ENCODE measurements around the gene DTL.

Gene DTL

GRCh38 chr1:212062832-212063438, 27.4 kb downstream of the DTL start:
- no peaks in the 10 kb centered on the region for H3K9me3 Mint-ChIP-seq (ENCODE audit: low read depth)
- no peaks in the 10 kb centered on the region for H3K4me1 Mint-ChIP-seq (ENCODE audit: low read depth)
- H3K4me3 Mint-ChIP-seq: no peak overlapping the region
- no peak overlapping the region for H3K27ac Mint-ChIP-seq
- H3K36me3 Mint-ChIP-seq: peaks cover 7% of the 10 kb centered on the region
- no peaks in the 10 kb centered on the region for H3K27me3 Mint-ChIP-seq

DNA sequence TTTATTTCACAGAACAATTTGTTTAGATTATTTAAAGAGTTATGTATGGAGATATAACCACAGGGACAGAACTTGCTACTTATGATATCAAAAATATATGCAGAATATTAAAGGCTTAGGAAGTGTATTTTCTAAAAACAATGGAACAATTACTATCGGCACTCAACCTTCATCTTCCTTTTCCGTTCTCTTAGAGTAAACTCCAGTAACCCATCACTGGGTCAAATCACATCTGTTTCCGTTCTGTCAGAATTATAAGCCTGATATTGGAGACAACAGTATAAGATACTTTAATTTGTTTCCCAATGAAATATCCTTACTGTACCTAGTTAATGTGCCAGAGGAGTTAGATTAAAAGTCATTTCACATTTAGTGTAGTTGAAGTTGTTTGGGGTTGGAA, 32.2 kb downstream of the DTL start:
- peaks cover 2% of the 10 kb centered on the region for H3K4me1 Mint-ChIP-seq (ENCODE audit: low read depth)
- no peaks in the 10 kb centered on the region for H3K27me3 Mint-ChIP-seq
- H3K9me3 Mint-ChIP-seq (ENCODE audit: low read depth): no peaks in the 10 kb centered on the region
- H3K27ac Mint-ChIP-seq: no peak overlapping the region
- no peak overlapping the region for H3K4me3 Mint-ChIP-seq
- H3K36me3 Mint-ChIP-seq: peaks cover 7% of the 10 kb centered on the region

DNA sequence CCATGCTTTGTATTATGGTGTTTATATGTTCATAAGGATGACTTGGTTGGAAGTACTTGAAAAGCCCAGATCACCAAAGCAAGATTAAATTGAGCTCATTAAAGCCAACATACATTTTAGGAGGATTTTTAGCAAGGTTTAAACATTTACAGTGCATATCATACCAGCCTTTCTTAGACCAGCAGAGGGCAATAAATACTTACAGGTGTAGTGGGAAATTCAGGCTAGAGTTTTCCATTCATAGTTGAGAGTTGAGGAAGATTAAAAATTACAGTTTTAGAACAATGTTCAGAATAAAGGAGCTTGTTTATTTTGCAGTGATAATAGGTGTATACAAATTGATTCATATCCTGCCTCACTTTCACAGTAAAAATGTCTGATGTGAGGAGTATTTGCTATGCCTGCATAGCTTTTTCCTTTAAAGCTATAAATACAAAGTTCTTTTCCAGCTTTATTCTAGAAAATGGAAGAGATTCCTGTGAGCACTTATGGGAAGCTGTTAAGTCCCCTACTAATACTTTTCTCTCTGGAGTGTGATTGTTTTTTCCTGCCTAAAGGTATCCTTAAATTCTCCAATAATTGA, 35.3 kb downstream of the DTL start:
- H3K9me3 Mint-ChIP-seq (ENCODE audit: low read depth): no peaks in the 10 kb centered on the region

DNA sequence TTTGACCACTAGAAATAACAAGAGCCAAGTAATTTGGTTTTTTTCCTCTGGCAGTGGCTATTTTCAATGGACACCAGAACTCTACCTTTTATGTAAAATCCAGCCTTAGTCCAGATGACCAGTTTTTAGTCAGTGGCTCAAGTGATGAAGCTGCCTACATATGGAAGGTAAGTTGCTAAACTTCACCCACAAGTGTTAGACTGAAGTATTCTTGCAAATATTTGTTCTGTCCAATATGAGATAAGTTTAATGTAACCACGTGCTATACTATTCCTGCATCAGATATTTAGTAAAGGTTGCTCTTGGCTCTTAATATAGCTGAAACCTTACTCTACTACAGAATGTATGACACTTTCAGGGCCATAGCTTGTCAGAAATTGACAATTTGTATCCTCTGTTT, 36.5 kb downstream of the DTL start:
- Mint-ChIP-seq H3K36me3 (peaks cover 11% of the 10 kb centered on the region), H3K27me3 (no peaks in the 10 kb centered on the region), H3K27ac (no peak overlapping the region), H3K4me1 (ENCODE audit: low read depth) (peaks cover 2% of the 10 kb centered on the region), H3K9me3 (ENCODE audit: low read depth) (no peaks in the 10 kb centered on the region), H3K4me3 (no peak overlapping the region)

More for the DNA sequence above, 35.3 kb downstream of the DTL start:
- peaks cover 2% of the 10 kb centered on the region for H3K4me1 Mint-ChIP-seq (ENCODE audit: low read depth)
- H3K36me3 Mint-ChIP-seq: peaks cover 9% of the 10 kb centered on the region
- no peaks in the 10 kb centered on the region for H3K27me3 Mint-ChIP-seq
- H3K27ac Mint-ChIP-seq: peak overlapping the region; percentile 41
- H3K4me3 Mint-ChIP-seq: no peak overlapping the region

- H3K4me3 Mint-ChIP-seq: no peak overlapping the region
- no peaks in the 10 kb centered on the region for H3K27me3 Mint-ChIP-seq
- H3K36me3 Mint-ChIP-seq: peaks cover 10% of the 10 kb centered on the region
- H3K27ac Mint-ChIP-seq: no peak overlapping the region
- peaks cover 2% of the 10 kb centered on the region for H3K4me1 Mint-ChIP-seq (ENCODE audit: low read depth)
- H3K9me3 Mint-ChIP-seq (ENCODE audit: low read depth): no peaks in the 10 kb centered on the region
Measured at GRCh38 chr1:212073490-212073889, 37.9 kb downstream of the DTL start.

GRCh38 chr1:212074313-212074712, 38.8 kb downstream of the DTL start:
- H3K27ac Mint-ChIP-seq: no peak overlapping the region
- no peaks in the 10 kb centered on the region for H3K27me3 Mint-ChIP-seq
- no peaks in the 10 kb centered on the region for H3K9me3 Mint-ChIP-seq (ENCODE audit: low read depth)
- H3K36me3 Mint-ChIP-seq: peaks cover 12% of the 10 kb centered on the region
- peaks cover 2% of the 10 kb centered on the region for H3K4me1 Mint-ChIP-seq (ENCODE audit: low read depth)
- no peak overlapping the region for H3K4me3 Mint-ChIP-seq

- H3K4me1 Mint-ChIP-seq (ENCODE audit: low read depth): peaks cover 2% of the 10 kb centered on the region
- H3K9me3 Mint-ChIP-seq (ENCODE audit: low read depth): no peaks in the 10 kb centered on the region
- H3K27ac Mint-ChIP-seq: no peak overlapping the region
- peaks cover 12% of the 10 kb centered on the region for H3K36me3 Mint-ChIP-seq
- H3K27me3 Mint-ChIP-seq: no peaks in the 10 kb centered on the region
- H3K4me3 Mint-ChIP-seq: no peak overlapping the region
Measured at GRCh38 chr1:212074856-212075255, 39.3 kb downstream of the DTL start.

- Mint-ChIP-seq H3K27ac (no peak overlapping the region), H3K9me3 (ENCODE audit: low read depth) (no peaks in the 10 kb centered on the region), H3K36me3 (peaks cover 16% of the 10 kb centered on the region), H3K27me3 (no peaks in the 10 kb centered on the region), H3K4me1 (ENCODE audit: low read depth) (no peaks in the 10 kb centered on the region), H3K4me3 (no peak overlapping the region)
Measured at GRCh38 chr1:212077028-212077427, 41.5 kb downstream of the DTL start.

DNA sequence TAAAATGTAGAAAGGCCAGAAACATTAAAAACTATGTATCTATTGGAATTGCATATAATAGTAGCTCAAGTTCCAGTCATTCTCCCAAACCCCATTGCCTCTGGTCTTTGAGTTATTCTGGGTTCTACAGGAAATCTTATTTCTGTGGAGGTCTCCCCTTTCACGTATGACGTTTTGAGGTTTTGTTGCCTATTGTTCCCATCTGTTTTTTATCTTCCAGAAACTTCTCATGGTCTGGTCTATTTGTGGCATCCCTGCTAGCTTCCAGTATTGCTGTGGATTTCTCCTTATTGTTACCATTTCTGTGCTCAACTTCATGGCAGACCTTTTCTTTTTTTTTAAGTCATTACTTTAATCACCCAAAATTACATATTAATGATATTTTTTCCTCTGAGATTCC, 43.3 kb downstream of the DTL start:
- Mint-ChIP-seq H3K27me3 (no peaks in the 10 kb centered on the region), H3K27ac (no peak overlapping the region), H3K9me3 (ENCODE audit: low read depth) (no peaks in the 10 kb centered on the region), H3K4me1 (ENCODE audit: low read depth) (no peaks in the 10 kb centered on the region), H3K4me3 (no peak overlapping the region), H3K36me3 (peaks cover 16% of the 10 kb centered on the region)

DNA sequence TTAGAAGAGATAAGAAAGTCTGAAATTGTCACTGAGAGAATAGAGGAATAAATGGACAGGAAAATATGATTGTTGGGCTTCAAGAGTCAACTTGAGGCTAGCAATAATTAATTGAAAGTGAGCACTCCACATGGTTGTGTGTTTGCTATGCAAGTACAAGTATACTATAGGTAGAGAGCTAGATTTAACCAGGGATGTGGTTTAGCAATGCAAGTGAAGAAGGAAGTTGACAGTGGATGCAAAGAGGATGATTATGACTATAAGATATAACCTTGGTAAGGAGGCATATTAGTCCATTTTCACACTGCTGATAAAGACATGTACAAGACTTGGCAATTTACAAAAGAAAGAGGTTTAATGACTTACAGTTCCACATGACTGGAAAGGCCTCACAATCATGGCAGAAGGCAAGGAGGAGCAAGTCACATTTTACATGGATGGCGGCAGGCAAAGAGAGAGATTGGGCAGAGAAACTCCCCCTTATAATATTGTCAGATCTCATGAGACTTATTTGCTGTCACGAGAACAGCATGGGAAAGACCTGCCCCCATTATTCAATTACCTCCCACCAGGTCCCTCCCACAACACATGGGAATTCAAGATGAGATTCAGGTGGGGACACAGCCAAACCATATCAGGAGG, 47.3 kb downstream of the DTL start:
- Mint-ChIP-seq H3K9me3 (ENCODE audit: low read depth) (no peaks in the 10 kb centered on the region), H3K27ac (no peak overlapping the region), H3K4me1 (ENCODE audit: low read depth) (no peaks in the 10 kb centered on the region), H3K27me3 (no peaks in the 10 kb centered on the region), H3K36me3 (peaks cover 20% of the 10 kb centered on the region), H3K4me3 (no peak overlapping the region)

DNA sequence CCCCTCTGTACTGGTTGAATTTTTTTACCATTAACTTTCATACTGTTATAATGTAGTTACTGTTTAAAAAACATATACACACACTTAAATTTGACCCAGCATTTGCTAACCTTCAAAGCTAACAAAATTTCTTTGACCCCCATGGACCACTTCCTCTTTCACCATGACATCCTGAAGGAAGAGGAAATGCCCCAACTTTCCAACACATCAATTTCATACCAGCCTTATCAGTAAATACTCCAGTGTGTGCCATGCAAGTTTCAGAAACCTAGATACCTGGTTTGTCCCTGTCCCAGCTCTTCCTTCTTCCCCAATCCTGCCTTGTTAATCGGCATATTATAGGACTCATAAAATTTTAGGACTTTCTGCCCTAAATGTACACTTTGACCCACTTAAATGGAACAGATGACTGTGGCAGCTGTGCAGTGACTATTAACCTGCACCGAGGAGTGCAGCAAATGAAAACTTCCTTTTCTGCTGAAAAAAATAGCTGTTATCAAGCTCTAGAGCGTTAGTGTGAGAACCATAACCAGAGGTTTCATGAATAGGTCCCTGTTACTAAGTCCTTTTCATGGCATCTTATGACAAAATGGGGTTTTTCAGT, 54.1 kb downstream of the DTL start:
- H3K4me1 Mint-ChIP-seq (ENCODE audit: low read depth): peaks cover 10% of the 10 kb centered on the region
- no peak overlapping the region for H3K4me3 Mint-ChIP-seq
- H3K9me3 Mint-ChIP-seq (ENCODE audit: low read depth): peaks cover 4% of the 10 kb centered on the region
- no peaks in the 10 kb centered on the region for H3K27me3 Mint-ChIP-seq
- H3K36me3 Mint-ChIP-seq: peaks cover 31% of the 10 kb centered on the region
- no peak overlapping the region for H3K27ac Mint-ChIP-seq

DNA sequence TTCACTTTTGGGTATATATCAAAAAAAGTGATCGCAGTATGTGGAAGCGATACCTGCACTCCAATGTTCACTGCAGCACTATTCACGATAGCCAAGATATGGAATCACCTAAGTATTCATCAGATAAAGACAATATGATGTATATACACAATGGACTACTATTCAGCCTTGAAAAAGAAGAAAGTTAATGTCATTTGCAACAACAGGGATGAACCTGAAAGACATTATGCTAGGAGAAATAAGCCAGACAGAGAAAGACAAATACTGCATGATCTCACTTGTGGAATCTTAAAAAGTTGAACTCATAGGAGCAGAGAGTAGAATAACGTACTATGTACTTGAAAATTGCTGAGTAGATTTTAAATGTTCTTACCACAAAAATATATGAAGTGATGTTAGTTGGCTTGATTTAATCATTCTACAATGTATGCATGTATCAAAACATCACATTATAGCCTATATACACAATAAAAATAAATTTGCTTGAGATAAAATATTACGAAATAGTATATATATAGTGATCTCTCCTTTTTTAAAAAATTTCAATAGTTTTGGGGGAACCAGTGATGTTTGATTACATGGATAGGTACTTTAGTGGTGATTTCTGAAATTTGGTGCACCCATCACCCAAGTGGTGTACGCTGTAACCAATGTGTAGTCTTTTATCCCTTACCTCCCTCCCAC, 56.0 kb downstream of the DTL start:
- H3K9me3 Mint-ChIP-seq (ENCODE audit: low read depth): peaks cover 9% of the 10 kb centered on the region
- H3K27me3 Mint-ChIP-seq: no peaks in the 10 kb centered on the region
- H3K4me1 Mint-ChIP-seq (ENCODE audit: low read depth): peaks cover 10% of the 10 kb centered on the region
- no peak overlapping the region for H3K4me3 Mint-ChIP-seq
- no peak overlapping the region for H3K27ac Mint-ChIP-seq
- H3K36me3 Mint-ChIP-seq: peaks cover 32% of the 10 kb centered on the region

DNA sequence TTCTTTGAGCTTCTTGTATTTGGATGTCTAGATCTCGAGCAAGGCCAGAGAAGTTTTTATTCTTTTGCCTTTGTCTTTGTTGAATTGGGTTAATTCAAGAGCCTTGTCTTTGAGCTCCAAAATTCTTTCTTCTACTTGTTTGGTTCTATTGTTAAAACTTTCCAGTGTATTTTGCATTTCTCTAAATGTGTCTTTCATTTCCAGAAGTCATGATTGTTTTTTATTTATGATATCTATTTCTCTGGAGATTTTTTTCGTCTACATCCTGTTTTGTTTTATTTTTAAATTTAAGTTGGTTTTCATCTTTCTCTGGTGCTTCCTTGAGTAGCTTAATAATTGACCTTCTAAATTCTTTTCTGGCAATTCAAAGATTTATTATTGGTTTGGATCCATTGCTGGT, 61.8 kb downstream of the DTL start:
- H3K36me3 Mint-ChIP-seq: peaks cover 46% of the 10 kb centered on the region
- no peak overlapping the region for H3K4me3 Mint-ChIP-seq
- H3K4me1 Mint-ChIP-seq (ENCODE audit: low read depth): no peaks in the 10 kb centered on the region
- no peaks in the 10 kb centered on the region for H3K27me3 Mint-ChIP-seq
- peaks cover 11% of the 10 kb centered on the region for H3K9me3 Mint-ChIP-seq (ENCODE audit: low read depth)
- no peak overlapping the region for H3K27ac Mint-ChIP-seq

DNA sequence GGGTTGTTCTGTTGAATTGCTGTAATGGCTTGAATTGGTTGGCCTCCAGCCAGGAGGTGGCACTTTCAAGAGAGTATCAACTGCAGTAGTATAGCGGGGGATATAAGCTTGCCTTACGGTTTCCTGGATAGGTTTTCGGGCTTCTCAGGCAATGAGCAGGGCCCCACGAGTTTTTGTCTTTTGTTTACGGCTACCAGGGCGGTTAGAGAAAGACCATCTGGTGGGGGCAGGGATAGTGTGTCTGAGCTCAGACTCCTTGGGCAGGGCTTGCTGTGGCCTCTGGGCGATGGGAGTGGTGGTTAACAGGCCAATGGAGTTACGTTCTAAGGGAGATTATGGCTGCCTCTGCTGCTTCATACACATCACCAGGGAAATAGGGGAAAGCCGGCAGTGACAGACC, 62.8 kb downstream of the DTL start:
- Mint-ChIP-seq H3K27ac (no peak overlapping the region), H3K9me3 (ENCODE audit: low read depth) (peaks cover 11% of the 10 kb centered on the region), H3K36me3 (peaks cover 40% of the 10 kb centered on the region), H3K27me3 (no peaks in the 10 kb centered on the region), H3K4me1 (ENCODE audit: low read depth) (no peaks in the 10 kb centered on the region), H3K4me3 (no peak overlapping the region)

DNA sequence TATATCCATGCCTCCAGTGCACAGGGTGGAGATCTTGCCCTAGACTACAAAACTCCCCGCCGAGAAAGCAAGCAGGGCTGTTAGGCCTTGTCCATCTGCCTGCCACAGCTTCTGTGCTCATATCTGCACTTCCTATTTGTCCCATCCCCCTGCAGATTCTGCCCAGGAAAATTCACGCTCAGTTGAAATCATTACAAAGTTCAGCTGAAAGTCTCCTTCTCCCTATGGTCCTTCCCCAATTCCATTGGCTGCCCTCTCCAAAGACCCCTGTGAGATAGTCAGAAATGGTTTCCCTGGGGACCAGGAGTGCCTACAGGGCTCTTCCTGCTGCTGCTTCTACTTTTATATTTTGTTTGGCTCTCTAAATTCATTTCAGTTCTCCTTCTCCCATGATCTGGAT, 63.2 kb downstream of the DTL start:
- Mint-ChIP-seq H3K36me3 (peaks cover 38% of the 10 kb centered on the region), H3K4me1 (ENCODE audit: low read depth) (no peaks in the 10 kb centered on the region), H3K27ac (no peak overlapping the region), H3K4me3 (no peak overlapping the region), H3K27me3 (no peaks in the 10 kb centered on the region), H3K9me3 (ENCODE audit: low read depth) (peaks cover 11% of the 10 kb centered on the region)
